ENCODE data around the gene FBXO31.

Gene FBXO31

DNA sequence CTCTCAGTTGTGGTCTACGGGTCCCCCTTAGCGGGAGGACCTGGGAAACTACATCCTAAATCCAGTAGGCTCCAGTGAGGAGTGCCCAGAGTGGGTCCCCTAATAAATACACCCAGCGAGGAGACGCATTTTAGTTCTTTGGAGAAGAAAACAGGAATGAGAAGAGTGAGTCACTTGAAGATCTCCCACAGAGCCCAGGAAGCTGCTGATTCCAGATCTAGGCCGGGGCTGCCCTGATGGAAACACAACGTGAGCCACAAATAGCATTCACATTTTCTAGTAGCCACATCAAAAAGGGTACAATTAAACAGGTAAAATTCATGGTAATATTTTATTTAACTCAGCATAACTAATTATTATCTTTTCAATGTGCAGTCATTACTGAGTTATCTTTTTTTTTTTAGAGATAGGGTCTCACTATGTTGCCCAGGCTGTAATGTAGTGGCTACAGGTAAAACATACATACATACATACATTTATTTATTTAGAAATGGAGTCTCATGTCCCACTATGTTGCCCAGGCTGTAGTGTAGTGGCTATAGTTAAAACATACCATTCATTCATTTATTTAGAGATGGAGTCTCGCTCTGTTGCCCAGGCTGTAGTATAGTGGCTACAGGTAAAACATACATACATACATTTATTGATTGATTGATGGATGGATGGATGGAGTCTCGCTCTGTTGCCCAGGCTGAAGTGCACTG lies 21.5 kb downstream of the FBXO31 start:
- H3K27ac ChIP-seq (replicated peaks; ENCODE audit: low read length), result no peak overlapping the region
- peaks cover 4 to 10% of the 10 kb centered on the region in 2 donors for H3K9me3 ChIP-seq (replicated peaks in 1 of 2; ENCODE audit: control insufficient read depth in 2 of 2, insufficient read depth in 1 of 2, low read depth in 1 of 2, low read length in 2 of 2)
- H3K36me3 ChIP-seq (replicated peaks in 1 of 2; ENCODE audit: control insufficient read depth in 2 of 2, insufficient read depth in 2 of 2, low read length in 2 of 2), result peaks cover 15 to 59% of the 10 kb centered on the region in 2 donors
- WGBS, 2 donors (ENCODE audit: extremely low coverage in 2 of 2, insufficient read length in 2 of 2, insufficient replicate concordance in 1 of 2), result no CpG with 5 or more reads among the region's 8 CpGs
- no peak overlapping the region for H3K4ac ChIP-seq (ENCODE audit: low read length)
- H3K4me2 ChIP-seq (ENCODE audit: insufficient read depth, low read length, poor library complexity, severe bottlenecking), result no peak overlapping the region
- no peak overlapping the region for H3K4me3 ChIP-seq (ENCODE audit: low read length in 2 of 2)
- no peak overlapping the region for H3K23ac ChIP-seq (ENCODE audit: low read depth, low read length, poor library complexity)
- H4K8ac ChIP-seq (ENCODE audit: low read depth, low read length), result no peak overlapping the region
- no peak overlapping the region for H2AFZ ChIP-seq (ENCODE audit: low read length)
- peaks cover 3% of the 10 kb centered on the region in 2 donors for H3K4me1 ChIP-seq (ENCODE audit: control insufficient read depth in 2 of 2, insufficient read depth in 1 of 2, low read depth in 1 of 2, low read length in 2 of 2)
- no peak overlapping the region for H2BK5ac ChIP-seq (ENCODE audit: low read length)
- H2AK5ac ChIP-seq (ENCODE audit: low read depth, low read length), result no peak overlapping the region
- H3K79me1 ChIP-seq (ENCODE audit: low read depth, low read length), result peaks cover 8% of the 10 kb centered on the region
- H3K9ac ChIP-seq (ENCODE audit: low read depth, low read length, poor library complexity), result no peak overlapping the region
- H3K27me3 ChIP-seq (ENCODE audit: control insufficient read depth in 3 of 3, insufficient read depth in 3 of 3, low read depth in 1 of 3, low read length in 3 of 3), result no peaks in the 10 kb centered on the region
- no peak overlapping the region for H2BK15ac ChIP-seq (ENCODE audit: low read length)
- H3K14ac ChIP-seq (ENCODE audit: low read length), result no peak overlapping the region
- H4K91ac ChIP-seq (ENCODE audit: low read depth, low read length, poor library complexity), result no peak overlapping the region
- no peak for DNase-seq (ENCODE audit: low spot score)
- H2BK120ac ChIP-seq (ENCODE audit: low read depth, low read length), result no peak overlapping the region
- no peak overlapping the region for H2BK12ac ChIP-seq (ENCODE audit: low read length)
- no peak overlapping the region for H3K18ac ChIP-seq (ENCODE audit: low read length)

GRCh38 chr16:87360862-87361610 lies 22.5 kb downstream of the FBXO31 start:
- Histone ChIP-seq H3K4ac (ENCODE audit: low read length) (no peak overlapping the region), H3K27me3 (ENCODE audit: control insufficient read depth in 3 of 3, insufficient read depth in 3 of 3, low read depth in 1 of 3, low read length in 3 of 3) (no peaks in the 10 kb centered on the region), H3K27ac (replicated peaks; ENCODE audit: low read length) (no peak overlapping the region), H3K36me3 (replicated peaks in 1 of 2; ENCODE audit: control insufficient read depth in 2 of 2, insufficient read depth in 2 of 2, low read length in 2 of 2) (peaks cover 13 to 60% of the 10 kb centered on the region in 2 donors), H2AK5ac (ENCODE audit: low read depth, low read length) (peak overlapping the region; percentile 13), H3K9me3 (replicated peaks in 1 of 2; ENCODE audit: control insufficient read depth in 2 of 2, insufficient read depth in 1 of 2, low read depth in 1 of 2, low read length in 2 of 2) (peaks cover 4 to 10% of the 10 kb centered on the region in 2 donors), H3K14ac (ENCODE audit: low read length) (no peak overlapping the region), H3K4me3 (ENCODE audit: low read length in 2 of 2) (no peak overlapping the region), H2AFZ (ENCODE audit: low read length) (no peak overlapping the region), H3K18ac (ENCODE audit: low read length) (no peak overlapping the region), H4K91ac (ENCODE audit: low read depth, low read length, poor library complexity) (no peak overlapping the region), H2BK15ac (ENCODE audit: low read length) (no peak overlapping the region), H3K79me1 (ENCODE audit: low read depth, low read length) (peaks cover 8% of the 10 kb centered on the region), H2BK5ac (ENCODE audit: low read length) (no peak overlapping the region), H3K9ac (ENCODE audit: low read depth, low read length, poor library complexity) (no peak overlapping the region), H3K4me1 (ENCODE audit: control insufficient read depth in 2 of 2, insufficient read depth in 1 of 2, low read depth in 1 of 2, low read length in 2 of 2) (peaks cover 6 to 9% of the 10 kb centered on the region in 2 donors), H3K4me2 (ENCODE audit: insufficient read depth, low read length, poor library complexity, severe bottlenecking) (no peak overlapping the region), H4K8ac (ENCODE audit: low read depth, low read length) (no peak overlapping the region), H3K23ac (ENCODE audit: low read depth, low read length, poor library complexity) (peak overlapping the region; percentile 29), H2BK120ac (ENCODE audit: low read depth, low read length) (no peak overlapping the region), H2BK12ac (ENCODE audit: low read length) (no peak overlapping the region)
- DNase-seq (ENCODE audit: low spot score), result no peak
- no CpG with 5 or more reads among the region's 16 CpGs for WGBS, 2 donors (ENCODE audit: extremely low coverage in 2 of 2, insufficient read length in 2 of 2, insufficient replicate concordance in 1 of 2)

GRCh38 chr16:87359121-87359520 lies 24.5 kb downstream of the FBXO31 start:
- Histone ChIP-seq H2BK15ac (ENCODE audit: low read length) (no peak overlapping the region), H2BK5ac (ENCODE audit: low read length) (no peak overlapping the region), H3K18ac (ENCODE audit: low read length) (no peak overlapping the region), H4K8ac (ENCODE audit: low read depth, low read length) (no peak overlapping the region), H4K91ac (ENCODE audit: low read depth, low read length, poor library complexity) (no peak overlapping the region), H2BK12ac (ENCODE audit: low read length) (no peak overlapping the region), H2AK5ac (ENCODE audit: low read depth, low read length) (no peak overlapping the region), H3K4ac (ENCODE audit: low read length) (no peak overlapping the region), H3K14ac (ENCODE audit: low read length) (no peak overlapping the region), H3K23ac (ENCODE audit: low read depth, low read length, poor library complexity) (no peak overlapping the region), H3K9me3 (replicated peaks in 1 of 2; ENCODE audit: control insufficient read depth in 2 of 2, insufficient read depth in 1 of 2, low read depth in 1 of 2, low read length in 2 of 2) (peaks cover 4 to 10% of the 10 kb centered on the region in 2 donors), H3K4me1 (ENCODE audit: control insufficient read depth in 2 of 2, insufficient read depth in 1 of 2, low read depth in 1 of 2, low read length in 2 of 2) (peaks cover 10 to 12% of the 10 kb centered on the region in 2 donors), H3K9ac (ENCODE audit: low read depth, low read length, poor library complexity) (no peak overlapping the region), H2AFZ (ENCODE audit: low read length) (no peak overlapping the region), H3K36me3 (replicated peaks in 1 of 2; ENCODE audit: control insufficient read depth in 2 of 2, insufficient read depth in 2 of 2, low read length in 2 of 2) (peaks cover 13 to 59% of the 10 kb centered on the region in 2 donors), H3K79me1 (ENCODE audit: low read depth, low read length) (peaks cover 5% of the 10 kb centered on the region), H3K27me3 (ENCODE audit: control insufficient read depth in 3 of 3, insufficient read depth in 3 of 3, low read depth in 1 of 3, low read length in 3 of 3) (no peaks in the 10 kb centered on the region), H2BK120ac (ENCODE audit: low read depth, low read length) (no peak overlapping the region), H3K4me3 (ENCODE audit: low read length in 2 of 2) (no peak overlapping the region), H3K4me2 (ENCODE audit: insufficient read depth, low read length, poor library complexity, severe bottlenecking) (no peak overlapping the region), H3K27ac (replicated peaks; ENCODE audit: low read length) (no peak overlapping the region)
- DNase-seq (ENCODE audit: low spot score), result no peak
- WGBS, 2 donors (ENCODE audit: extremely low coverage in 2 of 2, insufficient read length in 2 of 2, insufficient replicate concordance in 1 of 2), result no CpG with 5 or more reads among the region's 7 CpGs

- H3K36me3 ChIP-seq (replicated peaks in 1 of 2; ENCODE audit: control insufficient read depth in 2 of 2, insufficient read depth in 2 of 2, low read length in 2 of 2), result peaks cover 13 to 56% of the 10 kb centered on the region in 2 donors
- no peak overlapping the region for H3K4ac ChIP-seq (ENCODE audit: low read length)
- peaks cover 4 to 10% of the 10 kb centered on the region in 2 donors for H3K9me3 ChIP-seq (replicated peaks in 1 of 2; ENCODE audit: control insufficient read depth in 2 of 2, insufficient read depth in 1 of 2, low read depth in 1 of 2, low read length in 2 of 2)
- no peak overlapping the region for H2BK12ac ChIP-seq (ENCODE audit: low read length)
- H4K8ac ChIP-seq (ENCODE audit: low read depth, low read length), result no peak overlapping the region
- H3K27me3 ChIP-seq (ENCODE audit: control insufficient read depth in 3 of 3, insufficient read depth in 3 of 3, low read depth in 1 of 3, low read length in 3 of 3), result no peaks in the 10 kb centered on the region
- no peak overlapping the region for H3K23ac ChIP-seq (ENCODE audit: low read depth, low read length, poor library complexity)
- H2AFZ ChIP-seq (ENCODE audit: low read length), result no peak overlapping the region
- H3K4me3 ChIP-seq (ENCODE audit: low read length in 2 of 2), result peak overlapping the region in 1 of 2 donors; percentile 48
- no peak overlapping the region for H3K18ac ChIP-seq (ENCODE audit: low read length)
- H3K9ac ChIP-seq (ENCODE audit: low read depth, low read length, poor library complexity), result no peak overlapping the region
- no peak overlapping the region for H2AK5ac ChIP-seq (ENCODE audit: low read depth, low read length)
- no peak overlapping the region for H2BK120ac ChIP-seq (ENCODE audit: low read depth, low read length)
- peaks cover 5% of the 10 kb centered on the region for H3K79me1 ChIP-seq (ENCODE audit: low read depth, low read length)
- no CpG with 5 or more reads among the region's 9 CpGs for WGBS, 2 donors (ENCODE audit: extremely low coverage in 2 of 2, insufficient read length in 2 of 2, insufficient replicate concordance in 1 of 2)
- no peak overlapping the region for H3K4me2 ChIP-seq (ENCODE audit: insufficient read depth, low read length, poor library complexity, severe bottlenecking)
- no peak overlapping the region for H2BK15ac ChIP-seq (ENCODE audit: low read length)
- H4K91ac ChIP-seq (ENCODE audit: low read depth, low read length, poor library complexity), result no peak overlapping the region
- H2BK5ac ChIP-seq (ENCODE audit: low read length), result no peak overlapping the region
- DNase-seq (ENCODE audit: low spot score), result no peak
- H3K27ac ChIP-seq (replicated peaks; ENCODE audit: low read length), result no peak overlapping the region
- no peak overlapping the region for H3K14ac ChIP-seq (ENCODE audit: low read length)
- peaks cover 9 to 10% of the 10 kb centered on the region in 2 donors for H3K4me1 ChIP-seq (ENCODE audit: control insufficient read depth in 2 of 2, insufficient read depth in 1 of 2, low read depth in 1 of 2, low read length in 2 of 2)
These were observed 24.9 kb downstream of the FBXO31 start for GRCh38 chr16:87358696-87359095.
